ENCODE results near the gene GRAP2.

Gene GRAP2

DNA sequence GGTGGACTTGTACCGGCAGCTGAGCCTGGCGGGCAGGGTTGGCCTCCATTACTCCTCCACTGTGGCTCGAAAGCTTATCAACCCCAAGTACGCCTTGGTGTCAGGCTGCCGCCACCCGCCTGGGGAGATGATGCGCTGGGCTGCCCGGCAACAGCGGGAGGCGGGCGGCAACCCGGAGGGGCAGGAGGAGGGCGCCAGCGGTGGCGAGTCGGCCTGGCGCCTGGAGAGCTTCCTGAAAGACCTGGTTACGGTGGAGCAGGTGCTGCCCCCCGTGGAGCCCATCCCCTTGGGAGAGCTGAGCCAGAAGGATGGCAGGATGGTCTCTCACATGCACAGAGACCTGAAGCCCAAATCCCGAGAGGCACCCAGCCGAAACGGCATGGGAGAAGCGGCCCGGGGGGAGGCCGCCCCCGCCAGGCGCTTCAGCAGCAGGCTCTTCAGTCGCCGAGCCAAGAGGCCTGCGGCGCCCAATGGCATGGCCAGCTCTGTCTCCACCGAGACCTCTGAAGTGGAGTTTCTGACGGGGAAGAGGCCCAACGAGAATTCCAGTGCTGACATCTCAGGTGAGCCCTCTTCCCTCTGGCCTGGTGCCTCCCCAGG lies 120.6 kb downstream of the GRAP2 start:
- in situ Hi-C loops (cut with HindIII; ENCODE audit: low sequenced_read_pairs), result loop anchor here (5.0 to 25.0 kb wide), 2 partner anchors 89 to 459 kb away; partner anchors contain the start of gene CACNA1I
- no peak for DNase-seq (ENCODE audit: low read depth)
- TF ChIP-seq, protein P1, sequence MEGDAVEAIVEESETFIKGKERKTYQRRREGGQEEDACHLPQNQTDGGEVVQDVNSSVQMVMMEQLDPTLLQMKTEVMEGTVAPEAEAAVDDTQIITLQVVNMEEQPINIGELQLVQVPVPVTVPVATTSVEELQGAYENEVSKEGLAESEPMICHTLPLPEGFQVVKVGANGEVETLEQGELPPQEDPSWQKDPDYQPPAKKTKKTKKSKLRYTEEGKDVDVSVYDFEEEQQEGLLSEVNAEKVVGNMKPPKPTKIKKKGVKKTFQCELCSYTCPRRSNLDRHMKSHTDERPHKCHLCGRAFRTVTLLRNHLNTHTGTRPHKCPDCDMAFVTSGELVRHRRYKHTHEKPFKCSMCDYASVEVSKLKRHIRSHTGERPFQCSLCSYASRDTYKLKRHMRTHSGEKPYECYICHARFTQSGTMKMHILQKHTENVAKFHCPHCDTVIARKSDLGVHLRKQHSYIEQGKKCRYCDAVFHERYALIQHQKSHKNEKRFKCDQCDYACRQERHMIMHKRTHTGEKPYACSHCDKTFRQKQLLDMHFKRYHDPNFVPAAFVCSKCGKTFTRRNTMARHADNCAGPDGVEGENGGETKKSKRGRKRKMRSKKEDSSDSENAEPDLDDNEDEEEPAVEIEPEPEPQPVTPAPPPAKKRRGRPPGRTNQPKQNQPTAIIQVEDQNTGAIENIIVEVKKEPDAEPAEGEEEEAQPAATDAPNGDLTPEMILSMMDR (IDR thresholded peaks at IDR 0.05; ENCODE audit: low read depth, low read length, missing control alignments), result no peak

DNA sequence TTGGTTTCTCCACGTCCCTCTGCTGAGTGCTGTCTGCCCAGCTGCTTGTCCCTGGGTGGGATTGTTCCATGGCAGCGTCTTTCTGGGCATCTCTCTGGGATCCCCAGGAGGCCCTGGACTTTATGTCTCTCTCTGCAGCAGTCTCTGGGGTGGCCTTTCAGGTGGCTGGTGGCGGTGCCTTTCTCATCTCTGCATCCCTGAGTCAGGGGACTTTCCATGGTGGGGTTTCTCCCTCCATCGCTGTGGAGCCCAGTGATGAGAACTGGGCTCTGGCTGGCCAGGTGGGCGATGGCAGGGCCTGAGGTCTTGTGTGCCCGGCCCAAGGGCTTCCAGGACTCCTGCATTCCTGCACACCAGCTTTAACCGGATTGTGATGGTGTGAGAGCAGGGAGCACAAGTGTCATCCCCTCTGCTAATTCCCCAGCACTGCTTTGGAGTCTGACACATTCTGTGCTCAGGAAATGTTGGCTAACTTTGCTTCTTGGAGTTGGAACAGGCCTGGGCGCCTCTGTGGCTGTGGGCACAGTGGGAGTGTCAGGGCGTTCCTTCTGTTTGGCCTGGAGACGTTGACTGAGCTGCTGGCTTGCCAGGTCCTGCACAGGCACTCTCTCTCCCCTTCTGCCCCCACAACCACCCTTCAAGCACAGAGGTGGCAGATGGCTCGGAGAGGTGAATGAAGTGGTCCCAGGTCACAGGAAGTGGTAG lies 121.8 kb downstream of the GRAP2 start:
- DNase-seq (ENCODE audit: low read depth), result no peak
- in situ Hi-C loops (cut with HindIII; ENCODE audit: low sequenced_read_pairs), result loop anchor here (5.0 to 25.0 kb wide), 2 partner anchors 90 to 460 kb away; partner anchors contain the start of gene CACNA1I
- TF ChIP-seq, protein P1 (IDR thresholded peaks at IDR 0.05; ENCODE audit: low read depth, low read length, missing control alignments), result no peak
- H3K4me3 ChIP-seq (ENCODE audit: low read depth, low read length), result no peak overlapping the region

More for the DNA sequence above, 120.6 kb downstream of the GRAP2 start:
- no peak overlapping the region for H3K4me3 ChIP-seq (ENCODE audit: low read depth, low read length)
